Esophagus muscularis mucosa (tissue), 4 donors: ENCODE measurements around the gene PCDHGC3. TPM values are rescaled to one million over a fixed set of nuclear protein-coding genes. Genes with fewer than 3 reads are reported as not detected.

ENCODE experiments used
- DNase-seq: peaks from one replicate; pipeline ENCODE4 v3.0.0-alpha.2; 2017; ENCODE audit errors: extremely low spot score
- H3K27ac ChIP-seq, 4 donors: fragments of 200-600 bp; sonication (generic); replicated peaks in 1 of 4; 1 replicate in 3 of 4; 2 replicates in 1 of 4; pipeline ENCODE4 v1.5.1; 2016 to 2019; ENCODE audit warnings: mild to moderate bottlenecking in 1 of 4
- H3K27me3 ChIP-seq, 4 donors: fragments of 200-600 bp; sonication (generic); one replicate each; pipeline versions ENCODE4 v1.5.1 to v1.6.0; 2016 to 2019
- H3K36me3 ChIP-seq, 4 donors: fragments of 200-600 bp; sonication (generic); one replicate each; pipeline ENCODE4 v1.5.1; 2016 to 2019
- H3K4me1 ChIP-seq, 4 donors: fragments of 200-600 bp; sonication (generic); one replicate each; pipeline ENCODE4 v1.5.1; 2016 to 2019
- H3K4me3 ChIP-seq, 4 donors: fragments of 200-600 bp; sonication (generic); 1 replicate in 2 of 4; 2 replicates in 2 of 4; pipeline ENCODE4 v1.5.1; 2016 to 2019; ENCODE audit warnings: mild to moderate bottlenecking in 4 of 4, moderate library complexity in 1 of 4
- H3K9me3 ChIP-seq, 4 donors: fragments of 200-600 bp; sonication (generic); 1 replicate in 3 of 4; 2 replicates in 1 of 4; pipeline ENCODE4 v1.5.1; 2016 to 2019
- CTCF ChIP-seq, 3 experiments: fragments of 200-600 bp in 2 of 3; fragments of 450-650 bp in 1 of 3; sonication (generic) in 2 of 3; IDR thresholded peaks; one replicate each; pipeline ENCODE4 v1.5.1; 2017 to 2019; ENCODE audit warnings: antibody characterized with exemption in 3 of 3, mild to moderate bottlenecking in 2 of 3, moderate library complexity in 1 of 3
- EP300 ChIP-seq: sonication (generic); formaldehyde crosslinking; IDR thresholded peaks from one replicate; pipeline ENCODE4 v1.6.1; 2017; ENCODE audit warnings: antibody characterized with exemption
- POLR2A ChIP-seq: fragments of 450-650 bp; IDR thresholded peaks from one replicate; pipeline ENCODE4 v1.6.1; 2017; ENCODE audit warnings: antibody characterized with exemption, moderate library complexity, mild to moderate bottlenecking, low read depth
- POLR2AphosphoS5 ChIP-seq, 2 donors: sonication (generic); formaldehyde crosslinking; IDR thresholded peaks; one replicate each; pipeline ENCODE4 v1.6.1; 2017; ENCODE audit warnings: antibody characterized with exemption in 2 of 2
- WGBS: methylation state at CpG from one replicate; pipeline ENCODE4 v1.1.5; 2018; 5-methylcytosine and 5-hydroxymethylcytosine counted together
- intact Hi-C: fragments of 100-400 bp; cut with DNase I; formaldehyde crosslinking; loops from one replicate; pipeline ENCODE4 v1.15.1; 2023
- total RNA-seq, 4 donors: library from RNA; depleted of rRNA; stranded (reverse); fragments of >200 nt; gene quantifications; one replicate each; pipeline versions ENCODE4 v1.1.0 to v1.2.1, GENCODE V29; 2016

Gene PCDHGC3
- total RNA-seq, 4 donors from 2014 or later = 56.5 to 81.1 (median 65.5) TPM

GRCh38 chr5:141484641-141485311 is 9.0 kb downstream of the PCDHGC3 start, which contains the start of gene PCDHGC4:
Gene PCDHGC4 (plus strand): TSS chr5:141485030. CDS start chr5:141485174, 144 bp downstream.
- H3K9me3 ChIP-seq = no peaks in the 10 kb centered on the region
- peaks cover 30 to 87% (median 81%) of the 10 kb centered on the region in 4 donors for H3K4me1 ChIP-seq
- peaks cover 0 to 23% (median 19%) of the 10 kb centered on the region in 4 donors for H3K36me3 ChIP-seq
- no peak for DNase-seq
- TF ChIP-seq EP300 (no peak), POLR2A (no peak), POLR2AphosphoS5 (IDR thresholded peaks at IDR 0.05) (no peak), CTCF (IDR thresholded peaks at IDR 0.05) (no peak)
- no peak within 1 kb of the TSS for H3K27ac ChIP-seq
- WGBS = 22% methylated on average over 31 of the region's 39 CpGs
- H3K27me3 ChIP-seq = no peaks in the 10 kb centered on the region
- H3K4me3 ChIP-seq = peak within 1 kb of the TSS; percentile 47 to 57 (median 52)
- intact Hi-C loops = no loop called here

DNA sequence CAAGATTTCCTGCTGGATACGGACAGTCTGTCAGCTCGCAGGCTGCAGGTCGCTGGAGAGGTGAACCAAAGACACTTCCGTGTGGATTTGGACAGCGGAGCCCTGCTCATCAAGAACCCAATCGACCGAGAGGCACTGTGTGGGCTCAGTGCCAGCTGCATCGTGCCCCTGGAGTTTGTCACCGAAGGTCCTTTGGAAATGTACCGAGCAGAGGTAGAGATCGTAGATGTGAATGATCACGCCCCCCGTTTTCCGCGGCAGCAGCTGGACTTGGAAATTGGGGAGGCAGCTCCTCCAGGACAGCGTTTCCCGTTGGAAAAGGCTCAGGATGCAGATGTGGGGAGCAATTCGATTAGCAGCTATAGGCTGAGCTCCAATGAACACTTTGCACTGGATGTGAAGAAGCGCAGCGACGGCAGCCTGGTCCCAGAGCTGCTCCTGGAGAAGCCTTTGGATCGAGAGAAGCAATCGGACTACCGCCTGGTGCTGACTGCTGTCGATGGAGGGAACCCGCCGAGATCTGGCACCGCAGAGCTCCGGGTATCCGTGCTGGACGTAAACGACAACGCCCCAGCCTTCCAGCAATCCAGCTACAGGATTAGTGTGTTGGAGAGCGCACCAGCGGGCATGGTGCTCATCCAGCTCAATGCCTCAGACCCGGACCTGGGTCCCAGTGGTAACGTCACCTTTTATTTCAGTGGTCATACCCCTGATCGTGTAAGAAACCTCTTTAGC is 9.7 kb downstream of the PCDHGC3 start:
- WGBS = 60% methylated on average over 26 of the region's 38 CpGs
- intact Hi-C loops = no loop called here
- peaks cover 0 to 30% (median 25%) of the 10 kb centered on the region in 4 donors for H3K36me3 ChIP-seq
- peaks cover 27 to 82% (median 75%) of the 10 kb centered on the region in 4 donors for H3K4me1 ChIP-seq
- H3K27ac ChIP-seq = no peak overlapping the region
- no peaks in the 10 kb centered on the region for H3K9me3 ChIP-seq
- no peaks in the 10 kb centered on the region for H3K27me3 ChIP-seq
- TF ChIP-seq POLR2A (no peak), CTCF (IDR thresholded peaks at IDR 0.05) (no peak), POLR2AphosphoS5 (IDR thresholded peaks at IDR 0.05) (no peak), EP300 (no peak)
- peak overlapping the region; percentile 47 to 57 (median 52) for H3K4me3 ChIP-seq
- DNase-seq = no peak

GRCh38 chr5:141486091-141486490 is 10.3 kb downstream of the PCDHGC3 start:
- Histone ChIP-seq H3K27ac (no peak overlapping the region), H3K4me3 (no peak overlapping the region), H3K36me3 (peaks cover 0 to 36% (median 30%) of the 10 kb centered on the region in 4 donors), H3K27me3 (no peaks in the 10 kb centered on the region), H3K9me3 (no peaks in the 10 kb centered on the region), H3K4me1 (peaks cover 27 to 76% (median 69%) of the 10 kb centered on the region in 4 donors)
- intact Hi-C loops = no loop called here
- 94% methylated on average over 5 of the region's 9 CpGs for WGBS
- DNase-seq = no peak
- TF ChIP-seq POLR2AphosphoS5 (IDR thresholded peaks at IDR 0.05) = no peak
- no peak for TF ChIP-seq POLR2A
- no peak for TF ChIP-seq CTCF (IDR thresholded peaks at IDR 0.05)
- TF ChIP-seq EP300 = no peak

DNA sequence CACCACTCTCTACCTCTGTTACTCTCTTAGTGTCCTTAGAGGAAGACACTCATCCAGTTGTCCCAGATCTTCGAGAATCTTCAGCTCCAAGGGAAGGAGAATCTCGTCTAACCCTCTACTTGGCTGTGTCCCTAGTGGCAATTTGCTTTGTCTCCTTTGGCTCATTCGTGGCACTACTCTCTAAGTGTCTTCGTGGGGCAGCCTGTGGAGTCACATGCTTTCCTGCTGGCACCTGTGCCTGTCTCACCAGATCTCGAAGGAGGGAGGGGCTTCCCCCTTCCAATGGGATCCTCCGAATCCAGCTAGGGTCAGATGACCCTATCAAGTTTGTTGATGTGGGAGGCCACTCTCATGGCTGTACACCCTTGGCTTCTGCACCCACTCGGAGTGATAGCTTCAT is 11.4 kb downstream of the PCDHGC3 start:
- Histone ChIP-seq H3K4me1 (peaks cover 27 to 74% (median 68%) of the 10 kb centered on the region in 4 donors), H3K36me3 (peaks cover 0 to 47% (median 35%) of the 10 kb centered on the region in 4 donors), H3K9me3 (no peaks in the 10 kb centered on the region), H3K27me3 (no peaks in the 10 kb centered on the region), H3K27ac (no peak overlapping the region), H3K4me3 (no peak overlapping the region)
- WGBS = 75% methylated on average over 6 of the region's 7 CpGs
- intact Hi-C loops = no loop called here
- TF ChIP-seq CTCF (IDR thresholded peaks at IDR 0.05) = no peak
- no peak for TF ChIP-seq EP300
- TF ChIP-seq POLR2A = no peak
- TF ChIP-seq POLR2AphosphoS5 (IDR thresholded peaks at IDR 0.05) = no peak
- DNase-seq = no peak
